Right forelimb (tissue), 1 donor: Measurements from ENCODE around the gene ZFP36.

Experiments used
- DNase-seq: peaks from one replicate; pipeline ENCODE4 v3.0.0-alpha.2; 2018

Gene ZFP36

DNA sequence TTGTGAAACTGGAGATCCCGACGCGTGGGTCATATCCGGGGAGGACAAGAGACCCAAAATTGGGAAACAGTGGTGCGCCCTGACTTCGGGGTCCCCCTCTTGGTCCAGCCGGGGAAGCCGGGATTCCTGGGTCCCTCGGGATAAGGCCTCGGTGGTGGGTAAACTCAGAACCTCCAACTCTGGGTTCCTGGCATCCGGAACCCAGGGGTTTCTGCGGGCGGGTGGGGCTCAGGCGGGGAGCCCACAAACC is 688 bp downstream of the ZFP36 start:
- no peak for DNase-seq

DNA sequence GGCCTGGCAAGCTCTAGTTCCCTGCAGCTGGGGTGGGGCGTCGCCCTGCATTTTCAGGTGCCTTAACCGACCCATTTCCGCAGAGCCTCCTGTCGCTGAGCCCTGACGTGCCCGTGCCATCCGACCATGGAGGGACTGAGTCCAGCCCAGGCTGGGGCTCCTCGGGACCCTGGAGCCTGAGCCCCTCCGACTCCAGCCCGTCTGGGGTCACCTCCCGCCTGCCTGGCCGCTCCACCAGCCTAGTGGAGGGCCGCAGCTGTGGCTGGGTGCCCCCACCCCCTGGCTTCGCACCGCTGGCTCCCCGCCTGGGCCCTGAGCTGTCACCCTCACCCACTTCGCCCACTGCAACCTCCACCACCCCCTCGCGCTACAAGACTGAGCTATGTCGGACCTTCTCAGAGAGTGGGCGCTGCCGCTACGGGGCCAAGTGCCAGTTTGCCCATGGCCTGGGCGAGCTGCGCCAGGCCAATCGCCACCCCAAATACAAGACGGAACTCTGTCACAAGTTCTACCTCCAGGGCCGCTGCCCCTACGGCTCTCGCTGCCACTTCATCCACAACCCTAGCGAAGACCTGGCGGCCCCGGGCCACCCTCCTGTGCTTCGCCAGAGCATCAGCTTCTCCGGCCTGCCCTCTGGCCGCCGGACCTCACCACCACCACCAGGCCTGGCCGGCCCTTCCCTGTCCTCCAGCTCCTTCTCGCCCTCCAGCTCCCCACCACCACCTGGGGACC is 1.2 kb downstream of the ZFP36 start:
- peak; percentile 57 for DNase-seq

DNA sequence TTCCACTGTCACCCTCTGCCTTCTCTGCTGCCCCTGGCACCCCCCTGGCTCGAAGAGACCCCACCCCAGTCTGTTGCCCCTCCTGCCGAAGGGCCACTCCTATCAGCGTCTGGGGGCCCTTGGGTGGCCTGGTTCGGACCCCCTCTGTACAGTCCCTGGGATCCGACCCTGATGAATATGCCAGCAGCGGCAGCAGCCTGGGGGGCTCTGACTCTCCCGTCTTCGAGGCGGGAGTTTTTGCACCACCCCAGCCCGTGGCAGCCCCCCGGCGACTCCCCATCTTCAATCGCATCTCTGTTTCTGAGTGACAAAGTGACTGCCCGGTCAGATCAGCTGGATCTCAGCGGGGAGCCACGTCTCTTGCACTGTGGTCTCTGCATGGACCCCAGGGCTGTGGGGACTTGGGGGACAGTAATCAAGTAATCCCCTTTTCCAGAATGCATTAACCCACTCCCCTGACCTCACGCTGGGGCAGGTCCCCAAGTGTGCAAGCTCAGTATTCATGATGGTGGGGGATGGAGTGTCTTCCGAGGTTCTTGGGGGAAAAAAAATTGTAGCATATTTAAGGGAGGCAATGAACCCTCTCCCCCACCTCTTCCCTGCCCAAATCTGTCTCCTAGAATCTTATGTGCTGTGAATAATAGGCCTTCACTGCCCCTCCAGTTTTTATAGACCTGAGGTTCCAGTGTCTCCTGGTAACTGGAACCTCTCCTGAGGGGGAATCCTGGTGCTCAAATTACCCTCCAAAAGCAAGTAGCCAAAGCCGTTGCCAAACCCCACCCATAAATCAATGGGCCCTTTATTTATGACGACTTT is 2.0 kb downstream of the ZFP36 start:
- no peak for DNase-seq

DNA sequence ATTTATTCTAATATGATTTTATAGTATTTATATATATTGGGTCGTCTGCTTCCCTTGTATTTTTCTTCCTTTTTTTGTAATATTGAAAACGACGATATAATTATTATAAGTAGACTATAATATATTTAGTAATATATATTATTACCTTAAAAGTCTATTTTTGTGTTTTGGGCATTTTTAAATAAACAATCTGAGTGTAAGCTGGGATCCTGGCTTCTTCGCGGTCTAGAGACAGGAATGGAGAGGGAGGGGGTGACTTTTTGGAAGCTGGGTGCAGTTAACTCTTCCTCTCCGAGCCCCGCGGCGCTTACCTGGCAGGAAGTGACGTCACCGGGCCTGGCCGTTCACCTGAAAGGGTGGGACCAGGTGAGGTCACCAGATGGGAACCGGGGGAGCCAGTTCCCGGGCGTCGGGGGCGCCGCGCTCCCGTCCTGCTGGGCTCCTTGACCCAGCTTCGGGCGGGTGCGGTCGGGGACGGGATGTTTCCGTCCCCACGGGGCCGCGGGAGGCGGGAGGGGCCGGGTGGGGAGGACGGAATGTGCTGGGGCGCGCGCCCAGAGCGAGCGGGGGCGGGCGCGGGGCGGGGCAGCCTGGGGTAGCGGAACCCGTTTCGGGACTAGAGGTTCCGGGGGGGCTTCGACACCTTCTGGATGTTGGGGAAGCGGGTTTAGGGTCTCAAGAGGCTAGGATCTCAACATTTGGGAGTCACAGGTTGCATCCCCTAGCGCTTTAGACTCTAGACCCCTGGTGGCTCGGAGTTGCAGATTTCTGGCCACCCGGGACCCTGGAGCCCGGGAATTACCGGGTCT is 2.8 kb downstream of the ZFP36 start:
- DNase-seq: peak; percentile 90

DNA sequence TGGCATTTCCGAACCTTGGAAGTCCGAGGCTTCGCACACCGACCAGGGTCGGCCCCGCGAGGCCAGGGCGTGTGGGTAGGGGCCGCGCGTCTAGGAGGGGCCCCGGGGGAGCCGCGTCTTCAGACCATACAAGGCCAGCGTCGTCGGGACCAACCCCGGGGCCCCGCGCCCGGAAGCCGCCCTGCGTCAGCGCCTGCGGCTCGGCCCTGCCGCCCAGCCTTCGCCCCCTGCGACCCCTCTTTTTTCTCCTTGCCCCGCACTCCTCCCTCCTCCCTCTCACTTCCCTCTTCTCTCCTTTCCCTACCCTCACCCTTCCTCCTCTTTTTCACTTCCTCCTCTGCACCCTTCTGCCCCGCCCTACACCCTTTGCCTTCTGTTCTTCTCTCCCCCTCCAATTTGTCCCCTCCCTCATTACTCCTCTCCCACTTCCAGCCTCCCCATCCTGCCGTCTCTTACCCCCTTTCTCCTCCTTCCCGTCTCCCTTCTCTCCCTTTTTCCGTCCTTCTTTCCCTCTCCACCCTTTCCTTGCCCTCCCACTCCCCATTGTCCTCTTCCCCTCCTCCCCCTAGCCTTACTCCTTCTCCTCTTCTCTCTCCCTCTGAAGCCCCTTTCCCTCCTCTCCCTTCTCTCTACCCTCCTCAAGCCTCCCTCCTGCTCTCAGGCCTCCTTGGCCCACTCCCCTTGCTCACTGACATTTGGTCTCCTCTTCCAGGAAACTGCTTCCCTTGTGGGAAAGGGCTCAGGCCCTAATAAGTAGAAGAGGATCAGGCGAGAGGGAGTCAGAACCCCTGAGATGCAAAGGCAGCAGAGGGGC is 3.6 kb downstream of the ZFP36 start:
- peak; percentile 82 for DNase-seq

DNA sequence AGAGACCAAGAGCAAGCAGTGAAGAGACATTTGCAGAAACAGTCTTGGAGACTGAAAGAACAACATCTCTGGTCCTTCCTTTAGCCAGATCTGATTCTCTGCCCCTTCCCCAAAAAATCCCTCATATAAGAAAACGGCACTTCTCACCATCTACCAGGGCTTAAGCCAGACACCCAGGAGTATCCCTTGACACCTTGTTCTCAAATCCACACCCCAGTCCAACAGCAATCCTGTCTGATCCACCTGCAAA is 4.1 kb downstream of the ZFP36 start:
- no peak for DNase-seq

DNA sequence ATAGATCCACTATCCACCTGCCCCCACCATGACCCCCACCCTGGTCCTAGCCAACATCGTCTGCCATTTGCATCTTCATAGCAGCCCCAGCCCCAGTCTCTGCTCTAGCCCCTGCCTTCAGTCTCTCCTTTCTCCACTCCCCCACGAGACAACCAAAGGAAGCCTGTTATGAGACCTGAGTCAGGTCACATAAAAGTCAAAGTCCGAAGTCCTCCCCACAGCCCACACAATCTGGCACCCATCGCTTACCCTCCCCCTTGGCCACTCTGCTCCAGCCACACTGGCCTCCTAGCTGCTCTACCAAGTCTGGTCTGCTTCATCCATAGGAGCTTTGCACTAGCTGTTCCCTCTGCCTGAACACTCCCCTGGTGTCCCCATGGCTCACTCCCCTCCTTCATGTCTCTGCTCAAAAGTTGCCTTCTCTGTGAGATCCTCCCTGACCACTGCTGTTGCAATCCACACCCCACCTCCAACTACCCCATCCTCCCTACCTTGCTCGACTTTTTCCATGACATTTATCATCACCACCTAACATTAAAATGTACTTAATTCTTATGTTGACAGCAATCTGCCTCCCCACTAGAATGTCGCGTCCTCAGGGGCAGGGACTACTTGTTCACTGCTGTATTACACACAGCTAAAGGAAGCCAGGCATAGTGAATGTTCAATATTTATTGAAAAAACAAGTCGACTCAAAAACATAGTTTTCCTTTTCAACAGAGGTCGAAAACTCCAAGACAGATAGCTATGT is 4.6 kb downstream of the ZFP36 start:
- peak; percentile 73 for DNase-seq

DNA sequence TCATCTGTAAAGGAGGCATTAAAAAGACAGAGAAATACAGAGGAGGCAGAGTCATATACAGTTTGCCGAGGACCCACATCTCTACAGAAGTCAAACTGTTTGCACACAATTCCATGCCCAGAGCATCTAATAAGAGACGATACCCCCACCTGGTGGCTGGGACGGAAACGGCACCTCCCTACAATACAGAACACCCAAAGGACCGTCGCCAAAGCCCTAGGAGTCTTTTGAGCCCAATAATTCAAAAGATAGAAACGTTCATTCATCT is 5.1 kb downstream of the ZFP36 start:
- DNase-seq: peak; percentile 93

DNA sequence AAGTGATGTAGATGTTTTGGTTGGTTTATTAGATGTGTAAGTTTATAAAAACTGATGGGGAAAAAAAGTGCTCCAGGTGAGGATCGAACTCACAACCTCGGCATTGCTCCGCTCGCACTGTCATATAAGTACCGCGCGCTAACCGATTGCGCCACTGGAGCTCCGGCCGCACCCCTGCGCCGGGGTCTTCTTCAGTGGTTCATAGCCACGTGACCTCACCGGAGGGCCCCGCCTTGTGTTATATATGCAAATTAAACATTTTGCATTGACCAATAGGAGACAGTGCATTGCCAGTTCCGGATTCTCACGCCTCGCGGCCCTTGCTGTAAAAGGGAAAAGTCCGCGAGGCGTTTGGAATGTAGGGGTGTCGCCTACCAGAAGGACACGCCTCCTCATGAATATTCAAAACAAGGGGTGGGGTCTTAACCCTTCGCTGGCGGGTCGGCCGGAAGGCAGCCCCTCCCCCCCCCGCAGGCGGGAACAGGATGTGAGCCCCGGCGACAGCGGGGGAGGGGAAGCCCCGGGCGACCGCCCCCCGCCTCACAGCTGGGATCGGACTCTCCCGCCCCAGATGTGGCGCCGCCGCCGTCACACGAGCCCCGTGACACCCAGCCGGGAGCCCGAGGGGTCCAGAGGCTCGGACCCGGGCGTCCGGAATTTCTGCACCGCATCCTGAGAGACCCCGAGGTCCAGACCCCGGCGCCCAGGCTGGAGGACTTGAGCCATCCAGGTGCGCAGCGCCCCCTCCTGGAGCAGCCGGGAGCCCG is 5.6 kb downstream of the ZFP36 start, which contains the start of gene PLEKHG2:
Gene PLEKHG2 (plus strand): TSS at position 570 of the 767 bp plus-strand sequence. CDS start 1,418 bp downstream, outside the sequence.
- peak; percentile 100 for DNase-seq

DNA sequence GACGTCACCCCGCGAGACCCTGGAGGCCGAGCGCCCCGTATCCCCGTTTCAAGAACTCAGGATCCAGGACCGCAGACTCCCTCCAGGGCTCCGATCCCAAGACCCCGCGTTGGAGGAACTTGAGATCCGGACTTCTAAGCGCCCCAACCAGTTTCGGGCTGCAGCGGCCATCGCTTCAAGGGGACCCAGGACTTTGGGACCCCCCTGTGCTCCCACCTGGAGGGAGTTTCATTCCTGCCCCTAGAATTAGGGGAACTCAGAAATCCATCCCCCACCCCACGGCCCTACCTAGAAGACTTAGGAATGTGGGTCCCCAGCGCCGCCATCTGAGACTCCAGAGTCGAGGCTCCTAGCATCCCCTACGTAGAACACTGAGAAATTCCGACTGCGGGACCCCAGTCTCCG is 6.2 kb downstream of the ZFP36 start:
- no peak for DNase-seq

DNA sequence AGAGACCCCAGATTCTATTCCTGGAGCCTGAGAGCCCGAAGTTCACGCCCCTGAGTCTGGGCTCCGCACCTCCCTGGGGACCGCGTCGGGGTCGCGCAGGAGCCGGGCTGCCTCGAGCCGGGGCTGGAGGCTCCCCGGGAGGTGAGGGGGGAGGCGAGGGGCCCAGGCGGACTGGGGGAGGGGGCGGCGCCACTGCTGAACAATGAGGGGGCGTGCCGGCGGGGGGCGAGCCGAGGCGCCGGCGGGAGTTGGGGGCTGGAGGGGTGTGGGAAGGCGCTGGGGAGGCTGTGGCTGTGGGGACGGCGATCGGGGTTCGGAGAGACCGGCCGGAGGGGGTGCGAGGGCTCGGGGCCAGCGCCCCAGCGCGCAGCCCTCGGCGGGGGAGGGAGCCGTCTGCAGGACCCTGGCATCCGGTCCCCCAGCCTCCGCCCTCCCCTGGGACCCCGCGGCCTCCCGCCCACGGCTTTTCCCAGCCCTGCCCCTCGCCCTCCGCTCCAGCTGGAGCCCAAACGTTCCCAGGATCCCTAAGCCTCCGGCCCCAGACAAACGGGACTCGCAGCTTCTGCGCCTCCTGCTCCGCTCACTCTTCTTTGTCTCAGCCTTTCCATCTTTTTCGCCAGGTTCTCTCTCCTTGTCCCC is 6.7 kb downstream of the ZFP36 start:
- DNase-seq: peak; percentile 86

DNA sequence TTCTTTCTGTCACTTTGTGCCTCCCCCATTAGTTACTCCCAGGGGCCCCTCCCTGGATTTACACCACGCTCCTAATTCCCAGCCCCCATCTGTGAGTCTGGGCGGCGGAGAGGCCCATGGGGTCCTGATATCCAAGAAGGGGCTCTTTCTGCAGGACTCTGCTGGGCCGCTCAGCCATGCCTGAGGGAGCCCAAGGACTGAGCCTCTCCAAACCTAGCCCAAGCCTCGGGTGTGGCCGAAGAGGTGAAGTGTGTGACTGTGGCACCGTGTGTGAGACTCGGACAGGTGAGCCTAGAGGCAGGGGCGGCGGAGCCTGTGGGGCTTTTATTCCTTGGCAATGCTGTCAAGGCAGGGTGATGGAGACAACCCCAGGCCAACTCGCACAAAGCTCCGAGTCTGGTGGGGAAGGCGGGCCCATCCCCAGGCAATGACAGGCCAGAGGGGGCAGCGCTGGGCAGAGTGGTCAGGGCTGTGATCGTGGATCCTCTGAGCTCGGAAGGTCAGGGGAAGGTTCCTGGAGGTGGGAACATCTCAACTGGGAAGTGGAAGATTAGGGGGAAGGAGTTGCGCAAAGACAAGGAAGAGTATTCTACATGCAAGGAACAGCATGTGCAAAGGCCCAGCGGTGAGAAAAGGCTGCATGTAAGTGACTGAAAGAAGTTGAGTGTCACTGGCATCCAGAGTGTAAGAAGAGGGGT is 7.4 kb downstream of the ZFP36 start:
- no peak for DNase-seq

DNA sequence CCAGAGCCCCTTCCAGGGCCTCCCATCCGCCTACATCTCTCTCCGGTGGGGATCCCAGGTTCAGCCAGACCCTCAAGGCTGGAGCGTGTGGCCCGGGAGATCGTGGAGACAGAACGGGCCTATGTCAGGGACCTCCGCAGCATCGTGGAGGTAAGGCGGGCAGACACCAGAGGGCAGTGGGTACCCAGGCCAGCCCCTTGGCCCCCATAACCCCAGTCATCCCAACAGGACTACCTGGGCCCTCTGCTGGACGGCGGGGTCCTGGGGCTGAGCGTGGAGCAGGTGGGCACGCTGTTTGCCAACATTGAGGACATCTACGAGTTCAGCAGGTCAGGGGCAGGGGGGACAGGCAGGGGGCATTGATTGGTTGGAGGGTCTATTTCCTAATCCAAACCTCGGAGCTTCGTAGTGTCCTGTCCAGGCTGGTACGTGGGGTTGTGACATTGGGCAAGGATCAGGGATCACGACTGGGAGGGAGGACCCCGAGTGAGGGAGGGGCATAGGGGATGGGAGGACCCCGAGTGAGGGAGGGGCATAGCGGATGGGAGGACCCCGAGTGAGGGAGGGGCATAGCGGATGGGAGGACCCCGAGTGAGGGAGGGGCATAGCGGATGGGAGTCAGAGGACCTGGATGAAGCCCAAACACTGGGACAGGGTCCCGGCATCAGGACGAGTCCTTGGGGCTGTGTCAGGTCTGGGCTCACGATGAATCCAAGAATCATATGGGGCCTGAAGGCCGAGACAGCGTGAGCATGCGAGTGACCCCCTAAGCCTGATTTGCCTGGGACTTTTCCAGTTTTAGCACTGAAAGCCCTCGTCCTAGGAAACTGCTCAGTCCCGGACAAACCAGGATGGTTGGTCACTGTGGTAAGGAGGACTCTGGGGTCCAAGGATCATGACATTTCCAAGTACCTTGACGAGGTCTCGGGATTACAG is 8.7 kb downstream of the ZFP36 start:
- DNase-seq: no peak

DNA sequence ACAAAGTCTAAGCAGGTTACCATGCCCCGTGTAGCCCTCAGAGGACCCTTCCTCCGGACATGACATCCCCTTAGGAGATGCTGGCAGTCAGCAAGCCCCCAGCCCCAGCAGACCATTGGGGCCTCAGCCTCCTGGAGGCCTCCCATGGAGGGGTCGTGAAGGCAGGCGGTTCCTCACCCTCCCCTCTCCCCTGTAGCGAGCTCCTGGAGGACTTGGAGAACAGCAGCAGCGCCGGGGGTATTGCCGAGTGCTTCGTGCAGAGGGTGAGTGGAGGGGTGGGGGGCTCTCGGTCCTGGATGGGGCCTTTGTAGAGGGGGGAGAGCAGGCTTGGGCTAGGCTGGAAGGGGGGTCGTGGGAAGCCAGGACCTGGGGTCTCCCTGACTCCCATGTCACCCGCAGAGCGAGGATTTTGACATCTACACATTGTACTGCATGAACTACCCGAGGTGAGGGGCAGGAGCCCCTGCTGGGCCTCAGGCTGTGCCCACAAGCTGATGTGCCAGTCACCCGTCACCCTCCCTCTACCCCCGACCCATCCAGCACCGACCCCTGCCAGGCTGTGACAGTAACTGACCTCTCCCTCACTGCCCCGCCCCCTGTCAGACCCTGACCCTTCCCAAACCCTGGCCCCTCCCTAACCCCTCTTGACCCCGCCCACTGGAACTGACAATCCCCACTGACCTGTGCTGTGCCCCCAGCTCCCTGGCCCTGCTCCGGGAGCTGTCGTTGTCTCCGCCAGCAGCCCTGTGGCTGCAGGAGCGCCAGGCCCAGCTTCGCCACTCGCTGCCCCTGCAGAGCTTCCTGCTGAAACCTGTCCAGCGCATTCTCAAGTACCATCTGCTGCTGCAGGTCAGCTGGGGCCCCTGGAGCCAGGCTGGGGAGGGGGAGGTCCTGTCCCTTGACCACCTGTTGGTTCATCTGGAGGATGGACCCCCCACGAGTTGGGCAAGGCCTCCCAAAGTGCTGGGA is 9.8 kb downstream of the ZFP36 start:
- no peak for DNase-seq

DNA sequence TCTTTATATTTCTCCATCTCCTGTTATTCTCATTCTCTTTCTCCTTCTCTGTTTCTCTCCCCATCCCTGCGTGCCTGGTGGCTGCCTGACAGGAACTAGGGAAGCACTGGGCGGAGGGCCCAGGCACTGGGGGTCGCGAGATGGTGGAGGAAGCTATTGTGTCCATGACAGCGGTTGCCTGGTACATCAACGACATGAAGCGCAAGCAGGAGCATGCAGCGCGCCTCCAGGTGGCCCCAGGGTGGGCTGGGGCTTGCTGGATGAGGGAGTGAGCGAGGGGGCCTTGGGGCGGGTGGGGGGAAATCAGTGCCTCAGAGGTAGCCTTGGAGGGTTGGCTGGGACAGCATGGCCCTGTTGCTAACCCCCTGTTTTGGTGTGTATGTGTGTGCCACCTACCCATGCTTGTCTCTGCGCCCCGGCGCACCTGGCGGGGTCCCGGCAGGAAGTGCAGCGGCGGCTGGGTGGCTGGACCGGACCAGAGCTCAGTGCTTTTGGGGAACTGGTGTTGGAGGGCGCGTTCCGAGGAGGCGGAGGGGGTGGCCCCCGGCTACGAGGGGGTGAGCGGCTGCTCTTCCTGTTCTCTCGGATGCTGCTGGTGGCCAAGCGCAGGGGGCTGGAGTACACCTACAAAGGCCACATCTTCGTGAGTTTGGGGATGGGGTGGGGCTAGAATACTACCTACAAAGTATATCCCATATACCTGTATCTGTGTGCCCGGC is 11.0 kb downstream of the ZFP36 start:
- no peak for DNase-seq

DNA sequence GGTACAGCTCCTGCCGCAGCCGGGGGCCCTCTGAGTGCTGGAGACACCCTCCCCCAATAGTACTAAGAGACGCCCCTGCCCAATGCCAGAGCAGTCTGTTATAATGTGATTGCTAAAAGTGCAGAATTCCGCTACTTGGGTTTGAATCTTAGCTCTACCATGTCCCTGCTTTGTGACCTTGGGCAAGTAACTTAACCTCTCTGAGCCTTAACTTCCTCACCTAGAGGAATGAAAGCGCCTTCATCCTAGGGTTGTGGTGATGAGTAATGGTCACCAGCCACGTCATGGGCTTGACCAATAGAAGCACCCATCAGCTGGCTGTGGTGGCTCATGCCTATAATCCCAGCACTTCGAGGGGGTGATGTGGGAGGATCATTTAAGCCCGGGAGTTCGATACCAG is 12.4 kb downstream of the ZFP36 start:
- DNase-seq: no peak

DNA sequence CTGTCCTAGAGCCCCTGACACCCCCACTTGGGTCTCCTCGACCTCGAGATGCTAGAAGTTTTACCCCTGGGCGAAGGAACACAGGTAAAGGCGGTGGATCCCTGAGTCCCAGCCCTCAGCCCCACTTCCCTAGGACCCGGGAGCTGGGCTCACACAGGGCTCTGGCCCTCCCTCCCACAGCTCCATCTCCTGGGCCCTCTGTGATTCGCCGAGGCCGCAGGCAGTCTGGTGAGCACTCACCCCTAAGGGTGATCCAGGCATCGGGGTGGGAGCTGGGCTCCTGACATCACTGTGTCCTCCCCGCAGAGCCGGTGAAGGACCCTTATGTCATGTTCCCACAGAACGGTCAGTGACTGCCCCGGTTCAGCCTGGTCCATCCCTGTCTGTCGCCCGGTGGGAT is 14.1 kb downstream of the ZFP36 start:
- no peak for DNase-seq

DNA sequence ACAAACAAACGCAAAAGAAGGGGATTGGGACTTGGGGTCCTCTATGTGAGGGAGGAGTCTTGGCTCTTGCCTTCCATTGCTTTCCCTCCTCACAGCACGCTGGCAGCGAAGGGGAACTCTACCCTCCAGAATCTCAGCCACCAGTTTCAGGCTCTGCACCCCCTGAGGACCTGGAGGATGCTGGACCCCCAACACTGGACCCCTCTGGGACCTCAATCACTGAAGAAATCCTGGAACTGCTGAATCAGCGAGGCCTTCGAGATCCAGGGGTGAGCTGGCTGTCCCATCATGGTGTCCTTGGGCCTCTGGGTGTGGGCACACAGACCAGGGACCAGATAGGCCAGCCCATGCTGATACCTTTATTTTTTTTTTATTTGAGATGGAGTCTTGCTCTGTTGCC is 15.4 kb downstream of the ZFP36 start:
- DNase-seq: no peak
